ENCODE data around the gene BAG3. TPM values are rescaled to one million over a fixed set of nuclear protein-coding genes. Genes with fewer than 3 reads are reported as not detected.

BAG3 gene
- total RNA-seq, 1 experiment from 2014 or later = 131 TPM

DNA sequence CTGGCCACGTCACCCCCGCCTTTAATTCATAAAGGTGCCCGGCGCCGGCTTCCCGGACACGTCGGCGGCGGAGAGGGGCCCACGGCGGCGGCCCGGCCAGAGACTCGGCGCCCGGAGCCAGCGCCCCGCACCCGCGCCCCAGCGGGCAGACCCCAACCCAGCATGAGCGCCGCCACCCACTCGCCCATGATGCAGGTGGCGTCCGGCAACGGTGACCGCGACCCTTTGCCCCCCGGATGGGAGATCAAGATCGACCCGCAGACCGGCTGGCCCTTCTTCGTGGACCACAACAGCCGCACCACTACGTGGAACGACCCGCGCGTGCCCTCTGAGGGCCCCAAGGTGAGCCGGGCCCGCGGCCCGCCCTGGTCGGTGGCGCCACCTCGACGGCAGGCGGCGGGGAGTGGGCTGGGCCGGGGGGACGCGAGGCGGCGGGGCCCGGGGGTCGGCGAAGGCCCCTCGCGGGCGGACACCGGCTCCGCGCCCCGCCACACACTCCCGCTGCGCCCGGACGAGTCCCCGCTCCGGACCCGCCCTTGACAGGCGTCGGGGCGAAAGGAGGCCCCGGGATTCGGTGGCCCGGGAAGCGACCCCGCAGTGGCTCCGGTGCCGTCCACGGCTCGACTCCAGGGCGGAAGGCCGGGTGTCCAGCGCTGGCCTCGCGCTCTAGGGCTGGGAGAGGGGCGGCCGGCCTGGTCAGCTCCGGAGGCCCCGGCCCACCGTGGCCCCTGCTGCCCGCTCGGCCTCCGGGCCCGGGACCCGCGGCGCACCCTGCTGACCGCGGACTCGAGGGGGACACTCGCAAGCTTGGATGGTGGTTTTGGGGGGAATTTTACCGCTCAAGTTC, 557 bp downstream of the BAG3 start:
- Histone ChIP-seq H3K4me3 (ENCODE audit: low read depth in 2 of 2, low read length in 2 of 2) (peak overlapping the region; percentile 70 to 90), H3K36me3 (ENCODE audit: control insufficient read depth, insufficient read depth, low read length) (no peaks in the 10 kb centered on the region; the same call in none of the 2 replicates), H3K9me3 (ENCODE audit: control insufficient read depth, insufficient read depth, low read depth, low read length) (no peaks in the 10 kb centered on the region), H3K27me3 (ENCODE audit: control insufficient read depth, insufficient read depth, low read length) (no peaks in the 10 kb centered on the region), H3K27ac (ENCODE audit: low read length) (peak overlapping the region; percentile 99), H3K4me1 (ENCODE audit: control insufficient read depth, insufficient read depth, low read length) (peaks cover 40% of the 10 kb centered on the region)
- TF ChIP-seq TCF7L2 (IDR thresholded peaks at IDR 0.05; ENCODE audit: low read depth, low read length) = 0 out of 2 replicates have a peak, but pooled peaks have one; percentile 44
- TF ChIP-seq, protein P1, sequence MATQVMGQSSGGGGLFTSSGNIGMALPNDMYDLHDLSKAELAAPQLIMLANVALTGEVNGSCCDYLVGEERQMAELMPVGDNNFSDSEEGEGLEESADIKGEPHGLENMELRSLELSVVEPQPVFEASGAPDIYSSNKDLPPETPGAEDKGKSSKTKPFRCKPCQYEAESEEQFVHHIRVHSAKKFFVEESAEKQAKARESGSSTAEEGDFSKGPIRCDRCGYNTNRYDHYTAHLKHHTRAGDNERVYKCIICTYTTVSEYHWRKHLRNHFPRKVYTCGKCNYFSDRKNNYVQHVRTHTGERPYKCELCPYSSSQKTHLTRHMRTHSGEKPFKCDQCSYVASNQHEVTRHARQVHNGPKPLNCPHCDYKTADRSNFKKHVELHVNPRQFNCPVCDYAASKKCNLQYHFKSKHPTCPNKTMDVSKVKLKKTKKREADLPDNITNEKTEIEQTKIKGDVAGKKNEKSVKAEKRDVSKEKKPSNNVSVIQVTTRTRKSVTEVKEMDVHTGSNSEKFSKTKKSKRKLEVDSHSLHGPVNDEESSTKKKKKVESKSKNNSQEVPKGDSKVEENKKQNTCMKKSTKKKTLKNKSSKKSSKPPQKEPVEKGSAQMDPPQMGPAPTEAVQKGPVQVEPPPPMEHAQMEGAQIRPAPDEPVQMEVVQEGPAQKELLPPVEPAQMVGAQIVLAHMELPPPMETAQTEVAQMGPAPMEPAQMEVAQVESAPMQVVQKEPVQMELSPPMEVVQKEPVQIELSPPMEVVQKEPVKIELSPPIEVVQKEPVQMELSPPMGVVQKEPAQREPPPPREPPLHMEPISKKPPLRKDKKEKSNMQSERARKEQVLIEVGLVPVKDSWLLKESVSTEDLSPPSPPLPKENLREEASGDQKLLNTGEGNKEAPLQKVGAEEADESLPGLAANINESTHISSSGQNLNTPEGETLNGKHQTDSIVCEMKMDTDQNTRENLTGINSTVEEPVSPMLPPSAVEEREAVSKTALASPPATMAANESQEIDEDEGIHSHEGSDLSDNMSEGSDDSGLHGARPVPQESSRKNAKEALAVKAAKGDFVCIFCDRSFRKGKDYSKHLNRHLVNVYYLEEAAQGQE (IDR thresholded peaks at IDR 0.05; ENCODE audit: insufficient read depth in 1 of 2, low read depth in 2 of 2, low read length in 1 of 2) = no peak
- no peak for TF ChIP-seq POLR2AphosphoS5 (IDR thresholded peaks at IDR 0.05; ENCODE audit: low read depth, low read length)
- TF ChIP-seq, protein P2, sequence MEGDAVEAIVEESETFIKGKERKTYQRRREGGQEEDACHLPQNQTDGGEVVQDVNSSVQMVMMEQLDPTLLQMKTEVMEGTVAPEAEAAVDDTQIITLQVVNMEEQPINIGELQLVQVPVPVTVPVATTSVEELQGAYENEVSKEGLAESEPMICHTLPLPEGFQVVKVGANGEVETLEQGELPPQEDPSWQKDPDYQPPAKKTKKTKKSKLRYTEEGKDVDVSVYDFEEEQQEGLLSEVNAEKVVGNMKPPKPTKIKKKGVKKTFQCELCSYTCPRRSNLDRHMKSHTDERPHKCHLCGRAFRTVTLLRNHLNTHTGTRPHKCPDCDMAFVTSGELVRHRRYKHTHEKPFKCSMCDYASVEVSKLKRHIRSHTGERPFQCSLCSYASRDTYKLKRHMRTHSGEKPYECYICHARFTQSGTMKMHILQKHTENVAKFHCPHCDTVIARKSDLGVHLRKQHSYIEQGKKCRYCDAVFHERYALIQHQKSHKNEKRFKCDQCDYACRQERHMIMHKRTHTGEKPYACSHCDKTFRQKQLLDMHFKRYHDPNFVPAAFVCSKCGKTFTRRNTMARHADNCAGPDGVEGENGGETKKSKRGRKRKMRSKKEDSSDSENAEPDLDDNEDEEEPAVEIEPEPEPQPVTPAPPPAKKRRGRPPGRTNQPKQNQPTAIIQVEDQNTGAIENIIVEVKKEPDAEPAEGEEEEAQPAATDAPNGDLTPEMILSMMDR (IDR thresholded peaks at IDR 0.05) = no peak
- TF ChIP-seq SIN3A (IDR thresholded peaks at IDR 0.05; ENCODE audit: borderline replicate concordance, insufficient read depth, low read depth, low read length) = peak; percentile 13; the same call in 1 of the 2 replicates
- BruUV-seq (replicated peaks) = no TSS peak
- ATAC-seq = peak; percentile 21
- POLR2A ChIA-PET = interaction anchor here (0.5 to 1.0 kb wide), 4 partner anchors 19 to 109 kb away, joined by 3 to 13 read pairs (median 4); partner anchors contain the start of gene RGS10
- DNase-seq (ENCODE audit: low read depth, low spot score) = no peak
- in situ Hi-C loops (cut with HindIII; ENCODE audit: low pct_unique_long_range_greater_than_20kb, low sequenced_read_pairs) = no loop called here
- CTCF ChIA-PET = interaction anchor here (0.9 kb wide), 1 partner anchor 43 kb away, joined by 6 read pairs; no protein-coding TSS in a partner anchor
- intact Hi-C loops (cut with micrococcal nuclease; ENCODE audit: unreplicated experiment) = loop anchor here (1.0 kb wide), 1 partner anchor 43 kb away; no protein-coding TSS in a partner anchor

- intact Hi-C loops (cut with micrococcal nuclease; ENCODE audit: unreplicated experiment) = loop anchor here (1.0 kb wide), 1 partner anchor 44 kb away; no protein-coding TSS in a partner anchor
- in situ Hi-C loops (cut with HindIII; ENCODE audit: low pct_unique_long_range_greater_than_20kb, low sequenced_read_pairs) = no loop called here
- BruUV-seq (replicated peaks) = no TSS peak
Measured at GRCh38 chr10:119652361-119652730, 1.2 kb downstream of the BAG3 start.

More at GRCh38 chr10:119652361-119652730, 1.2 kb downstream of the BAG3 start:
- POLR2A ChIA-PET = interaction anchor here (0.5 to 0.6 kb wide), 2 partner anchors 68 to 543 kb away, joined by 4 to 13 read pairs; no protein-coding TSS in a partner anchor
- H3K36me3 ChIP-seq (ENCODE audit: control insufficient read depth, insufficient read depth, low read length) = no peaks in the 10 kb centered on the region; the same call in none of the 2 replicates
- DNase-seq (ENCODE audit: low read depth, low spot score) = no peak
- peak; percentile 39; the same call in 1 of the 2 replicates for ATAC-seq
- TF ChIP-seq TCF7L2 (IDR thresholded peaks at IDR 0.05; ENCODE audit: low read depth, low read length) (no peak), SIN3A (IDR thresholded peaks at IDR 0.05; ENCODE audit: borderline replicate concordance, insufficient read depth, low read depth, low read length) (no peak; the same call in 1 of the 2 replicates), POLR2AphosphoS5 (IDR thresholded peaks at IDR 0.05; ENCODE audit: low read depth, low read length) (no peak)
- TF ChIP-seq, protein P2 (IDR thresholded peaks at IDR 0.05) = no peak
- TF ChIP-seq, protein P1 (IDR thresholded peaks at IDR 0.05; ENCODE audit: insufficient read depth in 1 of 2, low read depth in 2 of 2, low read length in 1 of 2) = no peak
- no peaks in the 10 kb centered on the region for H3K9me3 ChIP-seq (ENCODE audit: control insufficient read depth, insufficient read depth, low read depth, low read length)
- H3K27ac ChIP-seq (ENCODE audit: low read length) = peak overlapping the region; percentile 99
- H3K4me1 ChIP-seq (ENCODE audit: control insufficient read depth, insufficient read depth, low read length) = peaks cover 46% of the 10 kb centered on the region
- CTCF ChIA-PET = interaction anchor here (0.7 kb wide), 1 partner anchor 55 kb away, joined by 3 read pairs; no protein-coding TSS in a partner anchor
- no peaks in the 10 kb centered on the region for H3K27me3 ChIP-seq (ENCODE audit: control insufficient read depth, insufficient read depth, low read length)
- peak overlapping the region; percentile 70 to 90 for H3K4me3 ChIP-seq (ENCODE audit: low read depth in 2 of 2, low read length in 2 of 2)

Data from Panc1 (cell line).